Tibial artery (tissue), 4 donors: Measurements from ENCODE around the gene SRGAP3.
"Not testable (repeated sequence)": the region's sequence is repeated elsewhere in the genome, so short reads cannot be mapped to it uniquely, and the experiment has no call there.

Experiments used
- DNase-seq, 2 donors: peaks; one replicate each; pipeline ENCODE4 v3.0.0-alpha.2; 2019
- H3K27ac ChIP-seq, 2 donors: fragments of 200-600 bp; sonication (generic) in 1 of 2; 1 replicate in 1 of 2; 2 replicates in 1 of 2; pipeline ENCODE4 v1.5.1; 2018 to 2019; ENCODE audit warnings: mild to moderate bottlenecking in 1 of 2
- H3K27me3 ChIP-seq, 2 donors: fragments of 200-600 bp; sonication (generic) in 1 of 2; one replicate each; pipeline versions ENCODE4 v1.5.1 to v1.6.0; 2016 to 2019
- H3K36me3 ChIP-seq, 3 donors: fragments of 200-600 bp; sonication (generic) in 2 of 3; one replicate each; pipeline ENCODE4 v1.5.1; 2016 to 2019; ENCODE audit warnings: mild to moderate bottlenecking in 2 of 3
- H3K4me1 ChIP-seq, 4 donors: fragments of 200-600 bp; sonication (generic) in 2 of 4; 1 replicate in 3 of 4; 2 replicates in 1 of 4; pipeline ENCODE4 v1.5.1; 2016 to 2019
- H3K4me3 ChIP-seq, 2 donors: fragments of 200-600 bp; sonication (generic) in 1 of 2; 1 replicate in 1 of 2; 2 replicates in 1 of 2; pipeline ENCODE4 v1.5.1; 2018 to 2019; ENCODE audit warnings: mild to moderate bottlenecking in 2 of 2
- H3K9me3 ChIP-seq, 3 donors: fragments of 200-600 bp; sonication (generic) in 1 of 3; one replicate each; pipeline ENCODE4 v1.5.1; 2016 to 2019
- CTCF ChIP-seq, 2 experiments: fragments of 200-600 bp in 1 of 2; fragments of 450-650 bp in 1 of 2; IDR thresholded peaks; one replicate each; pipeline ENCODE4 v1.5.1; 2017 to 2019; ENCODE audit warnings: antibody characterized with exemption in 2 of 2, mild to moderate bottlenecking in 1 of 2, moderate library complexity in 1 of 2
- intact Hi-C: fragments of 100-400 bp; cut with DNase I; formaldehyde crosslinking; loops from one replicate; pipeline ENCODE4 v1.15.0; 2023; ENCODE audit warnings: low total_unique reads

The SRGAP3 gene

GRCh38 chr3:9249273-9250192 is at the start of gene SRGAP3:
Gene SRGAP3, minus strand, starts transcription at chr3:9249646. Its CDS starts 695 bp downstream, at chr3:9248951.
- TF ChIP-seq CTCF (IDR thresholded peaks at IDR 0.05): peak; percentile 36 to 48
- no peaks in the 10 kb centered on the region for H3K9me3 ChIP-seq
- no peaks in the 10 kb centered on the region for H3K36me3 ChIP-seq
- intact Hi-C loops: no loop called here
- peak within 1 kb of the TSS; percentile 43 to 52 for H3K4me3 ChIP-seq
- peak within 1 kb of the TSS in 1 of 2 donors; percentile 30 for H3K27ac ChIP-seq
- peaks cover 0 to 25% (median 15%) of the 10 kb centered on the region in 4 donors for H3K4me1 ChIP-seq
- no peaks in the 10 kb centered on the region for H3K27me3 ChIP-seq
- DNase-seq: peak; percentile 86 to 88

GRCh38 chr3:9298236-9298635 is 48.8 kb upstream of the SRGAP3 start:
- no peaks in the 10 kb centered on the region for H3K36me3 ChIP-seq
- H3K27me3 ChIP-seq: no peaks in the 10 kb centered on the region
- no peak for DNase-seq
- no peak overlapping the region for H3K27ac ChIP-seq
- H3K4me3 ChIP-seq: no peak overlapping the region
- TF ChIP-seq CTCF (IDR thresholded peaks at IDR 0.05): no peak
- H3K4me1 ChIP-seq: peaks cover 0 to 8% (median 3%) of the 10 kb centered on the region in 4 donors
- H3K9me3 ChIP-seq: no peaks in the 10 kb centered on the region
- intact Hi-C loops: no loop called here

- DNase-seq: no peak
- no peak for TF ChIP-seq CTCF (IDR thresholded peaks at IDR 0.05)
Measured at GRCh38 chr3:9296241-9296640, 46.8 kb upstream of the SRGAP3 start.

GRCh38 chr3:9295007-9295406 is 45.6 kb upstream of the SRGAP3 start:
- DNase-seq: no peak
- TF ChIP-seq CTCF (IDR thresholded peaks at IDR 0.05): no peak
- no peak overlapping the region for H3K4me3 ChIP-seq
- H3K9me3 ChIP-seq: no peaks in the 10 kb centered on the region
- H3K4me1 ChIP-seq: no peaks in the 10 kb centered on the region
- intact Hi-C loops: no loop called here
- no peaks in the 10 kb centered on the region for H3K36me3 ChIP-seq
- H3K27ac ChIP-seq: no peak overlapping the region
- H3K27me3 ChIP-seq: no peaks in the 10 kb centered on the region

More at GRCh38 chr3:9296241-9296640, 46.8 kb upstream of the SRGAP3 start:
- Histone ChIP-seq H3K9me3 (no peaks in the 10 kb centered on the region), H3K36me3 (no peaks in the 10 kb centered on the region), H3K27me3 (no peaks in the 10 kb centered on the region), H3K27ac (no peak overlapping the region), H3K4me3 (no peak overlapping the region), H3K4me1 (no peaks in the 10 kb centered on the region)
- intact Hi-C loops: no loop called here

- H3K27me3 ChIP-seq, H3K27ac ChIP-seq, DNase-seq, intact Hi-C loops, H3K4me3 ChIP-seq, H3K4me1 ChIP-seq, H3K36me3 ChIP-seq, H3K9me3 ChIP-seq: not testable (repeated sequence)
Measured at GRCh38 chr3:9293953-9294352, 44.5 kb upstream of the SRGAP3 start.

GRCh38 chr3:9293076-9293475 is 43.6 kb upstream of the SRGAP3 start:
- Histone ChIP-seq H3K4me1 (no peaks in the 10 kb centered on the region), H3K27me3 (no peaks in the 10 kb centered on the region), H3K27ac (no peak overlapping the region), H3K9me3 (no peaks in the 10 kb centered on the region), H3K36me3 (no peaks in the 10 kb centered on the region), H3K4me3 (no peak overlapping the region)
- TF ChIP-seq CTCF (IDR thresholded peaks at IDR 0.05): no peak
- no peak for DNase-seq
- intact Hi-C loops: no loop called here
